Measurements from ENCODE around the gene UGT1A5.
"Not testable (repeated sequence)": the region's sequence is repeated elsewhere in the genome, so short reads cannot be mapped to it uniquely, and the experiment has no call there.

The UGT1A5 gene

DNA sequence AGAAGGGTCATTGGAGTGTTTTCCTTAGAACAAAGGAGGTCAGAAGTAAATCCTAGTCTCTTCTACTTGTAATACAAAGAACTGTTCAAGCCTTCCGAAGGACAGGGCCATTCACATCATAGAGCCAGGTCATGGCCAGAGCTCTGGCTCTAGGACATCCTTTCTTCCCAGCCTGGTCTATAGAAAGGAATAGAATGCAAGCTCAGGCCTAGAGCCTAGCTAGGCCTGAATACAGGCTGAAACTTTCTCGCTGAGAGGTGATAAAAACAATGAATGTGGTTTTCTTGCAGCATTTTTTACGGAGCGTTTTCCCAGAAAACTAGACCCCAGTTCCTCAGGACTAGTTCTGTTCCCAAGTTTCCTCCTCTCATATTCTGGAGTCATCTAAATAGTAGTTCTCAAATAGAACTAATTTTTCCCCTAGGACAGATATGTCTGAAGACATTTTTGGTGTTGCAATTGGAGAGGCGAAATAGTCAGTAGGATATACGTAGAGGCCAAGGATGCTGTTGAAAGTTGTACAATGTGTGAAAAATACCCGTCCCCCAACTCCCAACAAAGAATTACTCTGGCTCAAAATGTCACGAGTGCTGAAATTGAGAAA is 13.2 kb upstream of the UGT1A5 start:
- Histone ChIP-seq H3K4me3 (ENCODE audit: low read depth, low read length) (no peak overlapping the region), H3K27me3 (ENCODE audit: insufficient read depth, low read depth, severe bottlenecking) (no peaks in the 10 kb centered on the region), H3K36me3 (no peaks in the 10 kb centered on the region), H3K27ac (no peak overlapping the region), H3K9me3 (ENCODE audit: severe bottlenecking) (peaks cover 2% of the 10 kb centered on the region)
- TF ChIP-seq, protein P1, sequence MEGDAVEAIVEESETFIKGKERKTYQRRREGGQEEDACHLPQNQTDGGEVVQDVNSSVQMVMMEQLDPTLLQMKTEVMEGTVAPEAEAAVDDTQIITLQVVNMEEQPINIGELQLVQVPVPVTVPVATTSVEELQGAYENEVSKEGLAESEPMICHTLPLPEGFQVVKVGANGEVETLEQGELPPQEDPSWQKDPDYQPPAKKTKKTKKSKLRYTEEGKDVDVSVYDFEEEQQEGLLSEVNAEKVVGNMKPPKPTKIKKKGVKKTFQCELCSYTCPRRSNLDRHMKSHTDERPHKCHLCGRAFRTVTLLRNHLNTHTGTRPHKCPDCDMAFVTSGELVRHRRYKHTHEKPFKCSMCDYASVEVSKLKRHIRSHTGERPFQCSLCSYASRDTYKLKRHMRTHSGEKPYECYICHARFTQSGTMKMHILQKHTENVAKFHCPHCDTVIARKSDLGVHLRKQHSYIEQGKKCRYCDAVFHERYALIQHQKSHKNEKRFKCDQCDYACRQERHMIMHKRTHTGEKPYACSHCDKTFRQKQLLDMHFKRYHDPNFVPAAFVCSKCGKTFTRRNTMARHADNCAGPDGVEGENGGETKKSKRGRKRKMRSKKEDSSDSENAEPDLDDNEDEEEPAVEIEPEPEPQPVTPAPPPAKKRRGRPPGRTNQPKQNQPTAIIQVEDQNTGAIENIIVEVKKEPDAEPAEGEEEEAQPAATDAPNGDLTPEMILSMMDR (IDR thresholded peaks at IDR 0.05; ENCODE audit: low read depth, low read length), result no peak
- no peak for DNase-seq

DNA sequence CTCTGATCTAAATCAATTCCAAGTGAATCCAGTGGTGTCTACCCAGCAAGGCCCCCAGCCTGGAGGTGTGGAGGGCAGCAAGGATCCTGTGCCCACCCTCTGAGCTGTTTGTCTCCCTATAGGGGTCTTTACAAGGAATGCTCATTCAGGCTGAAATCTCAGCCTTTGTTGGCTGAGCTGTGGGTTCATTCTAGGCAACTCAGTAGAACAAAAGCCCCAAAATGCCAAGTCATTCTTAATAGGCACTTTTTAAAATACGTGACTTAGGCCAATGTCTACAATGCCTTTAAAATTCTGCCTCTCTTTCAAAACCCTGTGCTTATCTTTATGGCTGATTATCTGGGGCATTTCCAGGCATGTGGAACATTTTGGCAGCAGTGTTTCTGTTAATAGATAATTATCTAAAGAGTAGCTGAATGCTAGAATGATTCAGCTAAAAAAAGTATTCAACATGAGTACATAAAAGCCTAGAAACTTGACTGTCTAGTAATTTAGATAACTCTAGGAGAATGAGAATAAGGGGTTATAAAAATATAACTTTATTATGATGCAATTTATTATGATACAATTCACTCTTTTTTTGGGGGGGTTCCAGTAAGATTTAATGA is 12.6 kb upstream of the UGT1A5 start:
- Histone ChIP-seq H3K27ac (no peak overlapping the region), H3K27me3 (ENCODE audit: insufficient read depth, low read depth, severe bottlenecking) (no peaks in the 10 kb centered on the region), H3K36me3 (no peaks in the 10 kb centered on the region), H3K4me3 (ENCODE audit: low read depth, low read length) (no peak overlapping the region), H3K9me3 (ENCODE audit: severe bottlenecking) (peaks cover 2% of the 10 kb centered on the region)
- DNase-seq, result no peak
- TF ChIP-seq, protein P1 (IDR thresholded peaks at IDR 0.05; ENCODE audit: low read depth, low read length), result no peak

DNA sequence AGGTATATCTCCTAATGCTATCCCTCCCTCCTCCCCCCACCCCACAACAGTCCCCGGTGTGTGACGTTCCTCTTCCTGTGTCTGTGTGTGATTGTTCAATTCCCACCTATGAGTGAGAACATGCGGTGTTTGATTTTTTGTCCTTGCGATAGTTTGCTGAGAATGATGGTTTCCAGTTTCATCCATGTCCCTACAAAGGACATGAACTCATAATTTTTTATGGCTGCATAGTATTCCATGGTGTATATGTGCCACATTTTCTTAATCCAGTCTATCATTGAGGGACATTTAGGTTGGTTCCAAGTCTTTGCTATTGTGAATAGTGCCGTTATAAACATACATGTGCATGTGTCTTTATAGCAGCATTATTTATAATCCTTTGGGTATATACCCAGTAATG is 11.9 kb upstream of the UGT1A5 start:
- not testable (repeated sequence) for H3K4me3 ChIP-seq (ENCODE audit: low read depth, low read length); DNase-seq; H3K9me3 ChIP-seq (ENCODE audit: severe bottlenecking); H3K27ac ChIP-seq; H3K27me3 ChIP-seq (ENCODE audit: insufficient read depth, low read depth, severe bottlenecking); H3K36me3 ChIP-seq

DNA sequence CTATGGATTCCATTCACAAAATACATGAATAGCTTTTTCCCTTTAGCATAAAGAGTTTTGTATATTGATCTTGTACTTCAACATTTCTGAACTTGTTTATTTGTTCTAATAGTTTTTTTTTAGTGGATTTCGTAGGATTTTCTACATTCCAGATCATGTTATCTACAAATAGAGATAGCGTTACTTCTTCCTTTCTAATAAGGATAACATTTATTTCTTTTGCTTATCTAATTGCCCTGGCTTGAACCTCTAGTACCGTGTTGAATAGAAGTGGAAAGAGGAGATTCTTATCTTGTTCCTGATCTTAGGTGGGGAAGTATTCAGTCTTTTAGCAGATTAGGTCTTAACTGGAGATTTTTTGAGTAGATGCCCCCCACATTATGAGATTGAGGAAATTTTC is 10.5 kb upstream of the UGT1A5 start:
- Histone ChIP-seq H3K4me3 (ENCODE audit: low read depth, low read length) (no peak overlapping the region), H3K9me3 (ENCODE audit: severe bottlenecking) (peaks cover 2% of the 10 kb centered on the region), H3K27ac (no peak overlapping the region)

DNA sequence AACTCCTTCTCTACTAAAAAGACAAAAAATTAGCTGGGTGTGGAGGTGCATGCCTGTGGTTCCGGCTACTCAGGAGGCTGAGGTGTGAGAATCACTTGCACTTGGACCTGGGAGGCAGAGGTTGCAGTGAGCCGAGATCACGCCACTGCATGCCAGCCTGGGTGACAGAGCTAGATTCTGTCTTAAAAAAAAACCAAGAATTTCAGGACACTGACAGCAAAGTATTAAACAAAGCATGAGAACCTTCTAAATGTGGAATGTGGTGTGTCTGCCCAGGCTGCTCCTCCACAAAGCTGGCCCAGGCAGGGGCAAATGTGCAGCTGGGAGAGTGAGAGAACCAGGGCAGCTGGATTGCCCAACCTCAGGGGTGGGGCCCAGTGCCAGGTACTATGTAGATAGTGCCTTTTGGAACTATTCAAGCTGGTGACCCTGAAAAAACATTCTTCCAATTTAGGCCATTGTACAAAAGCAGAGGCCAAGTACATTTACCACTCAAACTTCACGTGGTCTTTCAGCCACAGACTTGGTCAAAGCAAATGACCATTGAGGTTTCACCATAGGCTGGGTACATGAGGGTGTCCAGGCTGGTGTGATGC is 6.7 kb upstream of the UGT1A5 start:
- no peak for DNase-seq
- no peak overlapping the region for H3K27ac ChIP-seq
- H3K36me3 ChIP-seq, result no peaks in the 10 kb centered on the region
- TF ChIP-seq, protein P1 (IDR thresholded peaks at IDR 0.05; ENCODE audit: low read depth, low read length), result no peak
- peaks cover under 1% of the 10 kb centered on the region for H3K9me3 ChIP-seq (ENCODE audit: severe bottlenecking)
- H3K4me3 ChIP-seq (ENCODE audit: low read depth, low read length), result no peak overlapping the region
- no peaks in the 10 kb centered on the region for H3K27me3 ChIP-seq (ENCODE audit: insufficient read depth, low read depth, severe bottlenecking)

More for the DNA sequence above, 10.5 kb upstream of the UGT1A5 start:
- Histone ChIP-seq H3K27me3 (ENCODE audit: insufficient read depth, low read depth, severe bottlenecking) (no peaks in the 10 kb centered on the region), H3K36me3 (no peaks in the 10 kb centered on the region)
- TF ChIP-seq, protein P1 (IDR thresholded peaks at IDR 0.05; ENCODE audit: low read depth, low read length), result no peak
- no peak for DNase-seq

DNA sequence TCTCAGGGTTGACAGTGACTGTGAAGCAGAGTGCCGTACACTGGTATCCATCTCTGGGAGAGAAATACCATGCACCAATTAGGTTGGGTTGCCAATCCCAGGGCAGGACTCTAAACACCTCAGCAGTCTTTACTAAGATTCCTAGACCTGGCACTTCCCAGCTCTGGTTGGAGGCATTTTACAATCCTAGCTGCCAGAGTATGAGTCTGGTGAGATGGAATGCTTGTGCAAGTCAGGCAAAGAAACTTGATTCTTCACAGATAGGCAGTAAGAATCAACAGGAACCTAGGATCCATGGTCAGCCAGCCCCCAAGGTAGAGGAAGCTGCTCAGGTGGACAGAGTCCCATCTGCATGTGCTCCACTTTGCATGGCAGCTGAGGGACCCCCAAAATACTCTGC is 6.0 kb upstream of the UGT1A5 start:
- H3K9me3 ChIP-seq (ENCODE audit: severe bottlenecking), result no peaks in the 10 kb centered on the region
- DNase-seq, result no peak
- H3K36me3 ChIP-seq, result no peaks in the 10 kb centered on the region
- no peak overlapping the region for H3K4me3 ChIP-seq (ENCODE audit: low read depth, low read length)
- H3K27me3 ChIP-seq (ENCODE audit: insufficient read depth, low read depth, severe bottlenecking), result no peaks in the 10 kb centered on the region
- TF ChIP-seq, protein P1 (IDR thresholded peaks at IDR 0.05; ENCODE audit: low read depth, low read length), result no peak
- H3K27ac ChIP-seq, result no peak overlapping the region

Measured in WERI-Rb-1 (cell line).